Measurements from ENCODE around the gene IRGQ.
"Not testable (repeated sequence)": the region's sequence is repeated elsewhere in the genome, so short reads cannot be mapped to it uniquely, and the experiment has no call there.

The IRGQ gene

GRCh38 chr19:43595999-43596841 is at the start of gene IRGQ, which contains the start of gene ZNF576:
TSS of gene IRGQ (minus strand) at chr19:43596134. CDS start at chr19:43595338, 796 bp downstream.
TSS of gene ZNF576 (plus strand) at chr19:43596595. CDS start at chr19:43597109, 514 bp downstream.
- DNase-seq = peak; percentile 100

GRCh38 chr19:43644181-43644580 is 48.2 kb upstream of the IRGQ start:
- DNase-seq = no peak

GRCh38 chr19:43643326-43643725 is 47.4 kb upstream of the IRGQ start:
- no peak for DNase-seq

- no peak for DNase-seq
Measured at GRCh38 chr19:43642531-43642930, 46.6 kb upstream of the IRGQ start.

- DNase-seq = no peak
Measured at GRCh38 chr19:43641333-43641732, 45.4 kb upstream of the IRGQ start.

- DNase-seq = no peak
Measured at GRCh38 chr19:43640424-43640757, 44.5 kb upstream of the IRGQ start.

- DNase-seq = peak; percentile 49 to 70
Measured at GRCh38 chr19:43639519-43640423, 43.8 kb upstream of the IRGQ start, which contains the start of gene CADM4. TSS of gene CADM4 (minus strand) at chr19:43639850. CDS start at chr19:43639790, 60 bp downstream.

GRCh38 chr19:43638995-43639518 is 43.1 kb upstream of the IRGQ start:
- DNase-seq = no peak

- peak in 1 of 2 donors; percentile 12 for DNase-seq
Measured at GRCh38 chr19:43638214-43638994, 42.5 kb upstream of the IRGQ start.

GRCh38 chr19:43636121-43636683 is 40.3 kb upstream of the IRGQ start:
- no peak for DNase-seq

- not testable (repeated sequence) for DNase-seq
Measured at GRCh38 chr19:43635561-43635940, 39.6 kb upstream of the IRGQ start.

GRCh38 chr19:43634872-43635560 is 39.1 kb upstream of the IRGQ start:
- DNase-seq = no peak

GRCh38 chr19:43634506-43634871 is 38.6 kb upstream of the IRGQ start:
- DNase-seq = no peak

GRCh38 chr19:43634068-43634467 is 38.1 kb upstream of the IRGQ start:
- DNase-seq = no peak

GRCh38 chr19:43633520-43633919 is 37.6 kb upstream of the IRGQ start:
- DNase-seq = no peak

- DNase-seq = no peak
Measured at GRCh38 chr19:43631491-43631890, 35.6 kb upstream of the IRGQ start.

GRCh38 chr19:43628646-43629326 is 32.9 kb upstream of the IRGQ start:
- no peak for DNase-seq

GRCh38 chr19:43626838-43627237 is 30.9 kb upstream of the IRGQ start:
- DNase-seq = no peak

GRCh38 chr19:43625918-43626579 is 30.1 kb upstream of the IRGQ start:
- DNase-seq = peak in 1 of 2 donors; percentile 9

- peak; percentile 87 to 89 for DNase-seq
Measured at GRCh38 chr19:43624933-43625332, 29.0 kb upstream of the IRGQ start.
